ENCODE measurements around the gene KRT36. TPM values are rescaled to one million over a fixed set of nuclear protein-coding genes. Genes with fewer than 3 reads are reported as not detected.
A peak's percentile ranks its signal among the peaks of the same experiment; 100 is the strongest.

Gene KRT36
- total and polyA plus RNA-seq, 10 donors: 0.20 to 2.7 (median 0.36) TPM; not detected in 1

- Histone ChIP-seq H3K4me3 (no peak overlapping the region), H3K27ac (no peak overlapping the region), H3K36me3 (no peaks in the 10 kb centered on the region), H3K27me3 (replicated peaks in 1 of 7) (peaks cover 0 to 19% (median 0%) of the 10 kb centered on the region in 7 donors), H3K4me1 (peaks cover 0 to 20% (median 5%) of the 10 kb centered on the region in 6 donors), H3K9me3 (no peaks in the 10 kb centered on the region)
- TF ChIP-seq POLR2A (IDR thresholded peaks at IDR 0.05): no peak
- TF ChIP-seq CTCF (IDR thresholded peaks at IDR 0.05 in 8 of 11, conservative IDR thresholded peaks at IDR 0.05 in 3 of 11): no peak
- TF ChIP-seq POLR2AphosphoS5 (IDR thresholded peaks at IDR 0.05): no peak
- no peak for DNase-seq
- 89 to 97% (median 92%) methylated on average over 9 of the region's 9 CpGs for WGBS, 5 donors
- intact Hi-C loops (cut with DNase I; ENCODE audit: low total_unique reads): no loop called here
Observed at GRCh38 chr17:41483531-41483930, 6.2 kb downstream of the KRT36 start.

DNA sequence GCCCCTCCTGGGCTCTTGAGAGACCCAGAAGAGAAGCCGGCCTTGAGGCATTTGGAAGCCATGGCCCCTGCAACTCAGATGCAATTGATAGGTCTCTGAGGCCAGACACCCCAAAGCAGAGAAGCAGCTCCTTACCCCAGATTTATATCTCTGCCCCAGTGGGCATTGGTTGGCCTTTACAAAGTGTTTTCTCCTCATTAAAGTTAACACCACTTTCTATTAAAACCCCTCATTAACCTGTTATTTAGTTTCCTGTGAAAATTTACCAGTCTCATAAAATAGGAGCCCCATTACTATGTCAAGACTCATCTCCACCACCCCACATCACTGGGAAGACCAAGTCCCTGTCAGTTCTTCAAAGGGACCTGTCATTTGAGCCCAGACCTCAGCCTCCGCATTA lies 8.7 kb downstream of the KRT36 start, which contains the start of gene KRT35:
KRT35 (minus strand) TSS at position 116 of the 400 bp plus-strand sequence; CDS start at position 62, 54 bp downstream.
- H3K27ac ChIP-seq: peak within 1 kb of the TSS in 1 of 8 donors; percentile 46
- peaks cover 0 to 20% (median 6%) of the 10 kb centered on the region in 6 donors for H3K4me1 ChIP-seq
- intact Hi-C loops (cut with DNase I; ENCODE audit: low total_unique reads): no loop called here
- no peaks in the 10 kb centered on the region for H3K36me3 ChIP-seq
- no peak within 1 kb of the TSS for H3K4me3 ChIP-seq
- no peaks in the 10 kb centered on the region for H3K9me3 ChIP-seq
- TF ChIP-seq POLR2A (IDR thresholded peaks at IDR 0.05): no peak
- TF ChIP-seq CTCF (IDR thresholded peaks at IDR 0.05 in 8 of 11, conservative IDR thresholded peaks at IDR 0.05 in 3 of 11): no peak
- no peak for TF ChIP-seq POLR2AphosphoS5 (IDR thresholded peaks at IDR 0.05)
- 95 to 100% (median 96%) methylated on average over 2 of the region's 2 CpGs for WGBS, 5 donors
- H3K27me3 ChIP-seq (replicated peaks in 1 of 7): peaks cover 0 to under 1% (median 0%) of the 10 kb centered on the region in 7 donors
- no peak for DNase-seq

DNA sequence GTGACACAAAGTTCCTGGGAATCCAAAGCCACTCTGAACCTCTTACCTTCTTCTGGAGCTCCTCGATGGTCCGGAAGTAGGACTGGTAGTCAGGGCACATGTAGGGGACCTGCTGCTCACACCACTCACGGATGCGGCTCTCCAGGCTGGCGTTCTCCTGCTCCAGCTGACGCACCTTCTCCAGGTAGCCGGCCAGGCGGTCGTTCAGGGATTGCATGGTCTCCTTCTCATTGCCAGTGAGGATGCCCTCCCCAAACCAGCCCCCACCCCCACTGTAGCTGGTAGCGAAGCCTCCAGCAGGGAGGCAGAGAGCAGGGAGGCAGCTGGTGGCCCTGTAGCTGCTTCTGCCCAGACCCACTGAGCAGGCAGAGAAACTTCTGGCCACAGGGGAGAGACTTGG lies 9.1 kb downstream of the KRT36 start:
- no peak for TF ChIP-seq POLR2AphosphoS5 (IDR thresholded peaks at IDR 0.05)
- no peak for TF ChIP-seq CTCF (IDR thresholded peaks at IDR 0.05 in 8 of 11, conservative IDR thresholded peaks at IDR 0.05 in 3 of 11)
- no peak for TF ChIP-seq POLR2A (IDR thresholded peaks at IDR 0.05)
- DNase-seq: no peak
- WGBS, 5 donors: 93 to 98% (median 96%) methylated on average over 8 to 10 of the region's 10 CpGs
- Histone ChIP-seq H3K27ac (no peak overlapping the region), H3K36me3 (no peaks in the 10 kb centered on the region), H3K4me3 (no peak overlapping the region), H3K9me3 (no peaks in the 10 kb centered on the region), H3K27me3 (replicated peaks in 1 of 7) (no peaks in the 10 kb centered on the region), H3K4me1 (peaks cover 0 to 20% (median 6%) of the 10 kb centered on the region in 6 donors)
- intact Hi-C loops (cut with DNase I; ENCODE audit: low total_unique reads): no loop called here

DNA sequence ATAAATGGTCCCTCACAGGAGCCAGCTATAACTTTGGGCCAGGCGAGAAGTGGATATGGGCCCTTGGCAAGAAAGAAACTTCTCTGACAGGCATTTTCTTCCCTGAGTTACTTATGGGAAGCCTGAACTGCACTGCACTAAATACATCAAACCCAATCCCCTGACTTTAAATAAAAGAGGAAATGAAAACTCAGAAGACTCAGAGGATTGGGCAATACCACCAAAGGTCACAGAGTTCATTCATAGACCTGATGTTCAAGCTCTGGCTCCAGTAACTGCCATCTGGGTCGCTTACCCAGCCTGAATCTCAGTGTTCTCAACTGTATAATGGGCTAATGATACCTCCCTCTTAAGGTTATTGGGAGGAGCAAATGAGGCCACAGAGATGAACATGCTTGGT lies 9.6 kb downstream of the KRT36 start:
- no peaks in the 10 kb centered on the region for H3K27me3 ChIP-seq (replicated peaks in 1 of 7)
- H3K9me3 ChIP-seq: no peaks in the 10 kb centered on the region
- H3K4me3 ChIP-seq: no peak overlapping the region
- TF ChIP-seq CTCF (IDR thresholded peaks at IDR 0.05 in 8 of 11, conservative IDR thresholded peaks at IDR 0.05 in 3 of 11) (no peak), POLR2AphosphoS5 (IDR thresholded peaks at IDR 0.05) (no peak), POLR2A (IDR thresholded peaks at IDR 0.05) (no peak)
- H3K27ac ChIP-seq: peak overlapping the region in 1 of 8 donors; percentile 46
- WGBS, 5 donors: 42 to 71% (median 59%) methylated on average over 2 of the region's 2 CpGs
- H3K4me1 ChIP-seq: peaks cover 0 to 20% (median 6%) of the 10 kb centered on the region in 6 donors
- intact Hi-C loops (cut with DNase I; ENCODE audit: low total_unique reads): no loop called here
- DNase-seq: no peak
- no peaks in the 10 kb centered on the region for H3K36me3 ChIP-seq

Measured in spleen (tissue), 11 donors.